ENCODE results near the gene VAX1.

VAX1 gene

DNA sequence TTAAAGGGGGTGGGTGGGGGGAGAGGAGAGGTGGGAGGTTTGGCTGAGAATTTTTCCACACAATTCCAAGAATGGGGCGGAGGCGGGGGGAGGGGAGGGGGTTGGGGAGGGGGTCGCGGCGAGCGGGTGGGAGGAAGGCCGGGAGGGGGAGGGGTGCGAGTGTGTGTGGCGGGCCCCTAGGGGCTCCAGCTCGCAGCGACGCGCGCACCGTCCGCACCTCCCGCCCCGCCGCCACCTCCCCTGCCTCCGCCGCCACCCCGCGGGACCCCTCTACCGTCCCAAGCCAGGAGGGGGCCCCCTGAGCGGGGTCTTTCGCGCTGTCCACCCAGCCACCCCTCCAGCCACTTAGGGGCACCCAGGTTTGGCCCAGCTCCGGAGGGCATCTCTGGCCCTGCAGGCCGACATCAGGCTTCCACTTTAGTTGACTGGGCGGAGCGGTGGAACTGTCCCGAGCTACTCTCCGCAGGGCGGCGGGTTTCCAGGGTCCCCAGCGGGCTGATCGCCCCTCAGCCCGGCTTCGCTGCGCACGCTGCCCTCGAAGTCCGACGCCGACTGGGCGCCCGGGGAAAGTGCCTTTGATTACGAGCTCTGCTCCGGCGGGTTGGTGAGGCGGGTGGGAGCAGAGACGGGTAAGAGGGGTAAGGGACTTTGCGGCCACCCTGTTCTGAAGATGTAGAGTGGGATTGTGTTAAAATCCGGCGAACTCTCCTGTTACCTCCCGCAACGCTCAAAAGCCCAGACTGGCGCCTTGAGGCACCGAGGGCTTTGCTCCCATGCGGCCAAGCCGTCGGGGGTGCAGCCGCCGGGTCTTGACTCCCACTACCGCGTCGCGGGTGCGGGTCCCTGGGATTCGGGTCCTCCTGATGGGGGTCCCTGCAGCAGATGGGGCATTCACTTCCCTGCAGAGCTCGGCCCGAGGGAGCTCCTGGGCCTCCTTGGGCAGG lies 1.8 kb upstream of the VAX1 start:
- Histone ChIP-seq H3K27me3 (ENCODE audit: control insufficient read depth, low read length) (peaks cover 6% of the 10 kb centered on the region; the same call in 1 of the 2 replicates), H3F3A (ENCODE audit: control insufficient read depth, insufficient read depth) (no peaks in the 10 kb centered on the region), H3K9me3 (ENCODE audit: control insufficient read depth, insufficient read depth, low read length) (peaks cover 3% of the 10 kb centered on the region; the same call in 1 of the 2 replicates), H3K27ac (ENCODE audit: low read depth, low read length) (no peak overlapping the region), H3K36me3 (ENCODE audit: control insufficient read depth, low read length) (no peaks in the 10 kb centered on the region), H3K79me2 (ENCODE audit: control insufficient read depth, low read length) (no peaks in the 10 kb centered on the region), H3K4me2 (ENCODE audit: low read length) (no peak overlapping the region), H3K9me2 (replicated peaks; ENCODE audit: control insufficient read depth, low read length) (no peaks in the 10 kb centered on the region), H4K20me1 (ENCODE audit: control insufficient read depth, insufficient read depth, low read depth, low read length) (no peaks in the 10 kb centered on the region), H3K4me1 (ENCODE audit: control insufficient read depth, low read length) (no peaks in the 10 kb centered on the region), H3K4me3 (ENCODE audit: low read length) (no peak overlapping the region)
- TF ChIP-seq EZH2phosphoT487 (IDR thresholded peaks at IDR 0.05; ENCODE audit: borderline replicate concordance, low read length), result no peak
- TF ChIP-seq, protein P1, sequence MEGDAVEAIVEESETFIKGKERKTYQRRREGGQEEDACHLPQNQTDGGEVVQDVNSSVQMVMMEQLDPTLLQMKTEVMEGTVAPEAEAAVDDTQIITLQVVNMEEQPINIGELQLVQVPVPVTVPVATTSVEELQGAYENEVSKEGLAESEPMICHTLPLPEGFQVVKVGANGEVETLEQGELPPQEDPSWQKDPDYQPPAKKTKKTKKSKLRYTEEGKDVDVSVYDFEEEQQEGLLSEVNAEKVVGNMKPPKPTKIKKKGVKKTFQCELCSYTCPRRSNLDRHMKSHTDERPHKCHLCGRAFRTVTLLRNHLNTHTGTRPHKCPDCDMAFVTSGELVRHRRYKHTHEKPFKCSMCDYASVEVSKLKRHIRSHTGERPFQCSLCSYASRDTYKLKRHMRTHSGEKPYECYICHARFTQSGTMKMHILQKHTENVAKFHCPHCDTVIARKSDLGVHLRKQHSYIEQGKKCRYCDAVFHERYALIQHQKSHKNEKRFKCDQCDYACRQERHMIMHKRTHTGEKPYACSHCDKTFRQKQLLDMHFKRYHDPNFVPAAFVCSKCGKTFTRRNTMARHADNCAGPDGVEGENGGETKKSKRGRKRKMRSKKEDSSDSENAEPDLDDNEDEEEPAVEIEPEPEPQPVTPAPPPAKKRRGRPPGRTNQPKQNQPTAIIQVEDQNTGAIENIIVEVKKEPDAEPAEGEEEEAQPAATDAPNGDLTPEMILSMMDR (IDR thresholded peaks at IDR 0.05; ENCODE audit: low read depth, low read length, poor library complexity, severe bottlenecking), result no peak

DNA sequence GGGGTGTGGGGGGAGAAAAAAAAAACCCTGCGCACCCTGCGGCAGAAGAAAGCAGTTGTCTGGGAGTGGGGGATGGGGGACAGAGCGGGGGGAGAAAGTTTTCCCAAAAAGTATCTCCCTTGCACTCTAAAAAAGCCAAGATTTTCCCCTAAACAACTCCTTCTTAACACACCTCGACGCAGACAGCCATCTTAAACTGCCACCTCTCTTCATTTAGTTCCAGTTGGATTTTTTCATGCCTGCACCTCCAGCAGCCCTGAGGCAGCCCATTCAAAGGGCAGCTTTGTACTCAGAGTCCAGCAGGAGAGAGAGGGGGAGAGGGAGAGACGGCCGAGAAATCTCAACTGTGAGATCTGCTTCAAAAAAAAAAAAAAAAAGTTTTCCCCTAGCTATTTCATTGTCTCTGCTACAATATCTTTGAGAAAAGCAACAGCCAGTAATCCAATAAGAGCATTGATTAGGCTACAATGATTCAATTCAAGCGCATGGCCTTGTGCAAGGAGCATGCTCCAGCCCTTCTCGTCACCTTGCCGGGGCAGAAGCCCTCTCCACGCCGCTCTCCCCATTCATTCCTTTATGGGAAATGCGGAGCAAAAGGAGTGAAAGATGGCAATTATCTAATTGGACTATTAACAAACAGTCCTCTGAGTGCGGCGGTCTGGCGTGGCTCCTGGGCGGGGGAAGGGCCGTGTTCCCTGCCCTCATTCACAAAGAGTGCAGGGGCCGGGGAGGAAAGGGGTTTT lies 939 bp upstream of the VAX1 start:
- Histone ChIP-seq H3K27ac (ENCODE audit: low read depth, low read length) (no peak overlapping the region), H3K79me2 (ENCODE audit: control insufficient read depth, low read length) (no peaks in the 10 kb centered on the region), H3K9me2 (replicated peaks; ENCODE audit: control insufficient read depth, low read length) (no peaks in the 10 kb centered on the region), H3K9me3 (ENCODE audit: control insufficient read depth, insufficient read depth, low read length) (peaks cover 3% of the 10 kb centered on the region; the same call in 1 of the 2 replicates), H3K27me3 (ENCODE audit: control insufficient read depth, low read length) (no peaks in the 10 kb centered on the region), H4K20me1 (ENCODE audit: control insufficient read depth, insufficient read depth, low read depth, low read length) (no peaks in the 10 kb centered on the region), H3K4me3 (ENCODE audit: low read length) (no peak overlapping the region), H3K4me1 (ENCODE audit: control insufficient read depth, low read length) (no peaks in the 10 kb centered on the region), H3K36me3 (ENCODE audit: control insufficient read depth, low read length) (no peaks in the 10 kb centered on the region), H3F3A (ENCODE audit: control insufficient read depth, insufficient read depth) (no peaks in the 10 kb centered on the region), H3K4me2 (ENCODE audit: low read length) (no peak overlapping the region)
- TF ChIP-seq EZH2phosphoT487 (IDR thresholded peaks at IDR 0.05; ENCODE audit: borderline replicate concordance, low read length), result no peak
- TF ChIP-seq, protein P1 (IDR thresholded peaks at IDR 0.05; ENCODE audit: low read depth, low read length, poor library complexity, severe bottlenecking), result no peak

DNA sequence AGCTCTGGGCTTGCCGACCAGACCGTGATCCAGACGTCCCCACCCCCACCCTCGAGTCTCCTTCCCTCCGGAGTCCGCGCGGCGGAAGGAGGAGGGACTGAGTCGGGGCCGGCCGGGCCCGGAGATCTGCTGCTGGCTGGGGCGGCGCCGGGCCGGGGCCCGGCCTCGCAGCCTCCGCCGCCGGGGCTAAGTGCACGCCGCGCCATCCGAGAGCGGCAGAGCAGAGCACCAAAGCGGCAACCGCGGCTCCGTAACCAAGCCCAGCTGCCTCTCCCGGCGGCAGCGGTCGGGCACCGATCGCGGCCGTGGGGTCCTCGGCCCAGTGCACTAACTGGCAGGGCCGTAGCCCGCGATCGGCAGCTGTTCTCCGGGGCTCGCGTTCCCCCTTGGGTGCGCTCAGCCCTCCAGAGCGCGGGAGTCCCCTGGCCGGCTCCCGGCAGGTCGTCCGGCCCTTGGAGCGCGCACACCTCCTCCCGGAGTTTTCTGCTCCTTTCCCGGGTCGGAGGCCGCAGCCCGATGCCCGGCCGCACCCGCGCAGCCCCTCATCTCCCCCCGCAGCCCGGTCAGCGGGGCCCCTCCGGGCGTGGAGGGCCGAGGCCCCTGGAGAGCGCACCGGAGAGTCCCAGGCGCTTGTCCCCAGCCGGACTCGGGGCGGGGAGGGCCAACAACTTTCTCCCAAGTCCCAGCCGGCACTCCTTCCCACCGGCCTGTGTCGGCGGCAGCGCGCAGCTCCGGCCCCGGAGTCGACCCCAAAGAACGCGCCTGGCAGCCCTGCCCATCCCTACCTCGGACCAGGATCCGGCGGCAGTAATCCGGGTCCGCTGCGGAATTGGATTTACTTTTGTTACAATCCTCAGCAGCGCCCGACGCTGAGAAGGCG lies 799 bp downstream of the VAX1 start:
- H3K27ac ChIP-seq (ENCODE audit: low read depth, low read length), result no peak overlapping the region
- no peaks in the 10 kb centered on the region for H3K27me3 ChIP-seq (ENCODE audit: control insufficient read depth, low read length)
- H3K36me3 ChIP-seq (ENCODE audit: control insufficient read depth, low read length), result no peaks in the 10 kb centered on the region
- no peaks in the 10 kb centered on the region for H3K79me2 ChIP-seq (ENCODE audit: control insufficient read depth, low read length)
- TF ChIP-seq, protein P1 (IDR thresholded peaks at IDR 0.05; ENCODE audit: low read depth, low read length, poor library complexity, severe bottlenecking), result no peak
- no peak for TF ChIP-seq EZH2phosphoT487 (IDR thresholded peaks at IDR 0.05; ENCODE audit: borderline replicate concordance, low read length)
- no peaks in the 10 kb centered on the region for H4K20me1 ChIP-seq (ENCODE audit: control insufficient read depth, insufficient read depth, low read depth, low read length)
- peaks cover 3% of the 10 kb centered on the region; the same call in 1 of the 2 replicates for H3K9me3 ChIP-seq (ENCODE audit: control insufficient read depth, insufficient read depth, low read length)
- H3F3A ChIP-seq (ENCODE audit: control insufficient read depth, insufficient read depth), result no peaks in the 10 kb centered on the region
- no peaks in the 10 kb centered on the region for H3K9me2 ChIP-seq (replicated peaks; ENCODE audit: control insufficient read depth, low read length)
- no peak overlapping the region for H3K4me3 ChIP-seq (ENCODE audit: low read length)
- no peak overlapping the region for H3K4me2 ChIP-seq (ENCODE audit: low read length)
- no peaks in the 10 kb centered on the region for H3K4me1 ChIP-seq (ENCODE audit: control insufficient read depth, low read length)

All from DOHH2 (cell line).